Activated naive CD4-positive, alpha-beta T cell treated with anti-CD3 and anti-CD28 coated beads, Interleukin-2, amount 50 U/mL, for 24 hours (primary cell): ENCODE results near the gene TMEM184A.
A peak's percentile ranks its signal among the peaks of the same experiment; 100 is the strongest.

Experiments
- H3K27ac Mint-ChIP-seq: one replicate; pipeline ENCODE4 v1.8.0; 2021; ENCODE audit warnings: mild to moderate bottlenecking, mixed read lengths
- H3K27me3 Mint-ChIP-seq: one replicate; pipeline ENCODE4 v1.8.0; 2021; ENCODE audit warnings: mixed read lengths
- H3K36me3 Mint-ChIP-seq: one replicate; pipeline ENCODE4 v1.8.0; 2021; ENCODE audit warnings: mixed read lengths
- H3K4me1 Mint-ChIP-seq: one replicate; pipeline ENCODE4 v1.8.0; 2021; ENCODE audit warnings: mixed read lengths
- H3K4me3 Mint-ChIP-seq: one replicate; pipeline ENCODE4 v1.8.0; 2021; ENCODE audit warnings: mild to moderate bottlenecking, mixed read lengths
- H3K9me3 Mint-ChIP-seq: one replicate; pipeline ENCODE4 v1.8.0; 2021; ENCODE audit warnings: mixed read lengths

TMEM184A gene

GRCh38 chr7:1555813-1556543 lies at the start of gene TMEM184A:
Gene TMEM184A, minus strand, starts transcription at chr7:1556205. Its CDS starts 721 bp downstream, at chr7:1555484.
- H3K9me3 Mint-ChIP-seq: no peaks in the 10 kb centered on the region
- no peak within 1 kb of the TSS for H3K4me3 Mint-ChIP-seq
- H3K27ac Mint-ChIP-seq: peak within 1 kb of the TSS; percentile 30
- H3K4me1 Mint-ChIP-seq: no peaks in the 10 kb centered on the region
- H3K36me3 Mint-ChIP-seq: no peaks in the 10 kb centered on the region
- H3K27me3 Mint-ChIP-seq: no peaks in the 10 kb centered on the region

- H3K27me3 Mint-ChIP-seq: no peaks in the 10 kb centered on the region
- H3K4me1 Mint-ChIP-seq: peaks cover 4% of the 10 kb centered on the region
These were observed 48.4 kb upstream of the TMEM184A start for GRCh38 chr7:1604383-1604782.

GRCh38 chr7:1603346-1604225 lies 47.6 kb upstream of the TMEM184A start:
- H3K36me3 Mint-ChIP-seq: no peaks in the 10 kb centered on the region
- no peak overlapping the region for H3K4me3 Mint-ChIP-seq
- H3K27me3 Mint-ChIP-seq: no peaks in the 10 kb centered on the region
- peaks cover 4% of the 10 kb centered on the region for H3K4me1 Mint-ChIP-seq
- H3K27ac Mint-ChIP-seq: no peak overlapping the region
- H3K9me3 Mint-ChIP-seq: no peaks in the 10 kb centered on the region

More at GRCh38 chr7:1604383-1604782, 48.4 kb upstream of the TMEM184A start:
- H3K9me3 Mint-ChIP-seq: no peaks in the 10 kb centered on the region
- H3K27ac Mint-ChIP-seq: no peak overlapping the region
- H3K36me3 Mint-ChIP-seq: no peaks in the 10 kb centered on the region
- H3K4me3 Mint-ChIP-seq: no peak overlapping the region

DNA sequence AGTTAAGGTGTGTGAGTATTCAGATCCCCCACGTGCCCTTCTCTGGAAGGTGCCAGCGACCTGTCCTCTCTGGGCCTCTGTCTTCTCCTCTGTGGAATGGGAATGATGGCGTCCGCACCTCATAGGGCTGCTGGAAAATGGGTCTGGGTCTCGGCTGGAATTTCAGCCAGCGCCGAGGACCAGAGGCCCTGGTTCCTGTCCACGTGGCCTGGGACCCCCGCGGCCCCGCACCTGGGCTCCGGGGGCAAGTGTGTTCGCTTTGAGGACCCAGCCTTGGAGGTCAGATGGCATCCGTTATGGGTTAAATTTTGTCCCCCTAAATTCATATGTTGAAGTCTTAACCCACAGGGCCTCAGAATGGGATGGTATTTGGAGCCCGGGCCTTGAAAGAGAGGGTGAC lies 46.4 kb upstream of the TMEM184A start:
- Mint-ChIP-seq H3K4me1 (peaks cover 4% of the 10 kb centered on the region), H3K4me3 (no peak overlapping the region), H3K27me3 (no peaks in the 10 kb centered on the region), H3K27ac (no peak overlapping the region), H3K9me3 (no peaks in the 10 kb centered on the region), H3K36me3 (no peaks in the 10 kb centered on the region)

- no peaks in the 10 kb centered on the region for H3K36me3 Mint-ChIP-seq
- H3K27me3 Mint-ChIP-seq: no peaks in the 10 kb centered on the region
- no peak overlapping the region for H3K27ac Mint-ChIP-seq
These were observed 46.0 kb upstream of the TMEM184A start for GRCh38 chr7:1601956-1602355.

GRCh38 chr7:1599640-1600395 lies 43.8 kb upstream of the TMEM184A start:
- no peak overlapping the region for H3K27ac Mint-ChIP-seq
- no peaks in the 10 kb centered on the region for H3K4me1 Mint-ChIP-seq
- no peaks in the 10 kb centered on the region for H3K36me3 Mint-ChIP-seq
- no peaks in the 10 kb centered on the region for H3K27me3 Mint-ChIP-seq
- no peaks in the 10 kb centered on the region for H3K9me3 Mint-ChIP-seq
- no peak overlapping the region for H3K4me3 Mint-ChIP-seq

More at GRCh38 chr7:1601956-1602355, 46.0 kb upstream of the TMEM184A start:
- Mint-ChIP-seq H3K9me3 (no peaks in the 10 kb centered on the region), H3K4me3 (no peak overlapping the region), H3K4me1 (peaks cover 1% of the 10 kb centered on the region)

DNA sequence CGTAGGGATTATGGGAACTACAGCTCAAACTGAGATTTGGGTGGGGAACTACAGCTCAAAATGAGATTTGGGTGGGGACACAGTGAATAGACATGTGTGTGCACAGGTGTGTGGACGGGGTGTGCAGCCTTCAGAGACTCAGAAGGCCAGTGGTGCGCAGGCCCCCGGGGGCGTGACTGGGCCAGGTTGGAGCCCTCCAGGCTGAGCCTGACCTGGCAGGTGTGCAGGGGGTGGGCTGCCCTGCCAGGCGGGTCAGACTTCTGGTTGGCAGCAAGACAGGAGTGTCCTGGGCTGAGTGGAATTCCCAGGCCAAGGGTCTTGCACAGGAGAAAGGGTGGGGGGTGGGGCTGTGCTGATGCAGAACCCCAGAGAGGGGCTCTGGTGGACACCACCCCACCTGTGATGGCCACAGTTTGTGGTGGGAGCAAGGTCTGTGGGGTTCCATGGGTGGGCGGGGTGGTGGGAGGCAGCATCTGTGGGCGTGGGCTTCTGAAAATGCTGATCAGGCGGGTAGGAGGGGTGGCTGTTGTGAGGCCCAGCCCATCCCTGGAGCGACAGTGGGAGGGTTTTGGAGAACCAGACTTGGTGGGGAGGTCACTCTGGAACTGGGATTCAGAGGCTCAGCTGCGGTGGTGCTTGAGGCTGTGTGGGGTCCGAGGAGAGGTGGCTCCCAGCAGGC lies 43.1 kb upstream of the TMEM184A start:
- no peaks in the 10 kb centered on the region for H3K9me3 Mint-ChIP-seq
- H3K27ac Mint-ChIP-seq: no peak overlapping the region
- H3K27me3 Mint-ChIP-seq: no peaks in the 10 kb centered on the region

DNA sequence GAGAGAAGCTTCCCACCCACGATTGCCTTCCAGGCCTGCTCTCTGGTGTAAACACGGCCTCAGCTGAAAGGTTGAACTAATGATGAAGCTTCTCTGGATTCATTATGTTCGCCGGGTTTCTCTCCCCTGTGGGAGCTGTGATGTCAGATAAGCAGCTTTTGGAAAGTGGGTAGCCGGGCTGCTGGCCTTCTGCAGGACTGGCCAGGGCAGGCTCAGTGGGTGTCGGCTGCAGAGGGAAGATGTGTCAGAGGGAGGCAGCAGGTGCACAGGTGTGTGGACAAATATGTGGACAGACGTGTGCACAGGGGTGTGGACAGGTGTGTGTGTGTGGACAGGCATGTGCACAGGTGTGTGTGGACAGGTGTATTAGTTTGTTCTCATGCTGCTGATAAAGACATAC lies 42.3 kb upstream of the TMEM184A start:
- no peaks in the 10 kb centered on the region for H3K9me3 Mint-ChIP-seq
- H3K27me3 Mint-ChIP-seq: no peaks in the 10 kb centered on the region
- H3K36me3 Mint-ChIP-seq: no peaks in the 10 kb centered on the region

More for the DNA sequence above, 43.1 kb upstream of the TMEM184A start:
- no peaks in the 10 kb centered on the region for H3K36me3 Mint-ChIP-seq
- no peaks in the 10 kb centered on the region for H3K4me1 Mint-ChIP-seq
- H3K4me3 Mint-ChIP-seq: no peak overlapping the region

DNA sequence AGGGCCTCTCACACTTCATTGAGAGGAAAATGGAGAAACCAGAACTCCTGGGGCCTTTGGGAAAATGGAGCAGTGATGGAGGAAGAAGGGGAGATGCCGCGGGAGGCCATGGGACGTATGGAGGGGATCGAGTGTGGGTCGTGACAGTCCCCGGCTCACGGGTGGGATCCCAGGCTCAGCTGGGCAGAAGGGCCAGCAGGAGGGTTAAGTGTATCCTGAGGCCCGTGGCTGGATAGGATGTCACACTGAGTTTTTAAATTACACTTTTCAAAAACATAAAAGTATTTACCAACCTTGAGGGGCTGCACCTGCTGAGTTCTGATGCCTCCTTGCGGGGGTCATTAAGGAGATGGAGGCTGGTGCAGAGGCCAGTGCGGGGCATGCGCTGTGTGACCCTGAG lies 41.8 kb upstream of the TMEM184A start:
- H3K9me3 Mint-ChIP-seq: no peaks in the 10 kb centered on the region
- H3K27ac Mint-ChIP-seq: no peak overlapping the region
- no peaks in the 10 kb centered on the region for H3K36me3 Mint-ChIP-seq
- H3K4me3 Mint-ChIP-seq: no peak overlapping the region
- H3K27me3 Mint-ChIP-seq: peaks cover 2% of the 10 kb centered on the region
- peaks cover 5% of the 10 kb centered on the region for H3K4me1 Mint-ChIP-seq

More for the DNA sequence above, 42.3 kb upstream of the TMEM184A start:
- Mint-ChIP-seq H3K27ac (no peak overlapping the region), H3K4me1 (peaks cover under 1% of the 10 kb centered on the region), H3K4me3 (no peak overlapping the region)

GRCh38 chr7:1597066-1597760 lies 41.2 kb upstream of the TMEM184A start:
- Mint-ChIP-seq H3K9me3 (no peaks in the 10 kb centered on the region), H3K36me3 (no peaks in the 10 kb centered on the region), H3K27me3 (peaks cover 4% of the 10 kb centered on the region), H3K27ac (no peak overlapping the region), H3K4me3 (no peak overlapping the region), H3K4me1 (peaks cover 10% of the 10 kb centered on the region)

DNA sequence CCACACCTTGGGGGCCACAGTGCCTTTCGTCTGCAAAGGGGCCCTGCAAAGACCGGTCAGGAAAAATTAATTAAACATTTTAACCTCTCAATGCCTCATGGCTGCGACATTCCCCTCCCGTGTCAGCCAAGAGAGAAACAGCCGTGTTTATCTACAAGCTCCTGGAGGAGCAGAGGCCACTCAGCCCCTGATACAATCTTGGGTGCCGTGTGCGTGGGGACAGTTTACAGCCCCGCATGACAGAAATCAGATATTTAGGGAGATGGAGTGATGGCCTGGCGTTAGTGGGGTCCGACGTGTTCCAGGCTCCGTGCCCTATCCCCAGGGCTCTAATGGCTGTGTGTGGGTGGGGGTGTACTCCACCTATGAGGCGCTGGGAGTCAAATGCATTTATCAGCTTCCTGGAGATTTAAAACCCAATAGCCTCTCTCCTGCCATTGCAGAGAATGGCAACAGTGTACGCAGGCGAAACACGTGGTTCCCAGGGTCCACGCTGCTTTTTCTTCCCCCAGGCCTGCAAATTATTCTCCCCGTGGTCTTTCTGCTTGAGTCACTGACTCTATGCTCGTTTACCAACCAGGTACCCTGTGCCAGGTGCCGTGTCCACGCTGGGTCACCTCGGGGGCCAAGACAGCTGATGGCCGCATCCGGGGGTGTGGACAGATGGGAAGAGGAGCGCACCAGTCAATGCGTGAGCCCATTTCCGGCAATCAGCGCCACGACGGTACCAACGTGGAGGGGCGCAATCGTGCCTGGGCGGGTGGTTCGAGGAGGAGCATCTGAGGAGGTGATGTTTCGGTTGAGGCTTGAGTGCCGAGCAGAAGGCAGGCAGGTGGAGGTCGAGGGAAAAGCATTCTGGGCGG lies 40.4 kb upstream of the TMEM184A start:
- H3K27me3 Mint-ChIP-seq: peaks cover 8% of the 10 kb centered on the region
- H3K36me3 Mint-ChIP-seq: no peaks in the 10 kb centered on the region
- peaks cover 18% of the 10 kb centered on the region for H3K4me1 Mint-ChIP-seq
- peak overlapping the region; percentile 74 for H3K27ac Mint-ChIP-seq
- H3K9me3 Mint-ChIP-seq: no peaks in the 10 kb centered on the region
- H3K4me3 Mint-ChIP-seq: no peak overlapping the region

DNA sequence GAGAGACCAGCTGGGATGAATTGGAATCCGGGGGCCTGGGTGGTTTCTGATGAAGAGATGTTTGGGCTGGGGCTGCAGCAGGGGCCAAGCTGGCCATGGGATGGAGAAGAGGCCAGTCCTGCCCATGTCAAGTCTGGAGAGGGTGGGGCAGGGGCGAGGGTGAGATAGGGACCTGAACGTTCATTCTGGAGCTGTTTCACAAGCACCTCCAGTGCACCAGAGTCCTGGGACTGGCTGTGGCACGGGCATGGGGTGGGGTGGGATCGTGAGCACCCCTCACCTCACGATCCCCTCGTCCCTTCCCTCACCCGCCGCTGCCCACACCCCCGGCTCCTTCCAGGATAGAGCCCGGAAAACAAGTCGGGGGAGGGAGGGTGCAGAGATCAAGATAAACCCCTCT lies 39.6 kb upstream of the TMEM184A start:
- H3K27me3 Mint-ChIP-seq: peaks cover 10% of the 10 kb centered on the region
- no peak overlapping the region for H3K27ac Mint-ChIP-seq
- H3K4me3 Mint-ChIP-seq: no peak overlapping the region
- peaks cover 20% of the 10 kb centered on the region for H3K4me1 Mint-ChIP-seq
- no peaks in the 10 kb centered on the region for H3K9me3 Mint-ChIP-seq
- H3K36me3 Mint-ChIP-seq: no peaks in the 10 kb centered on the region

- Mint-ChIP-seq H3K4me1 (peaks cover 20% of the 10 kb centered on the region), H3K36me3 (no peaks in the 10 kb centered on the region), H3K27ac (no peak overlapping the region), H3K9me3 (no peaks in the 10 kb centered on the region), H3K4me3 (no peak overlapping the region), H3K27me3 (peaks cover 12% of the 10 kb centered on the region)
These were observed 39.0 kb upstream of the TMEM184A start for GRCh38 chr7:1595027-1595426.

- H3K27me3 Mint-ChIP-seq: peaks cover 12% of the 10 kb centered on the region
- no peaks in the 10 kb centered on the region for H3K9me3 Mint-ChIP-seq
- no peaks in the 10 kb centered on the region for H3K36me3 Mint-ChIP-seq
- H3K4me3 Mint-ChIP-seq: no peak overlapping the region
- no peak overlapping the region for H3K27ac Mint-ChIP-seq
- peaks cover 20% of the 10 kb centered on the region for H3K4me1 Mint-ChIP-seq
These were observed 38.0 kb upstream of the TMEM184A start for GRCh38 chr7:1593904-1594421.
